ENCODE measurements around the gene PGAM5. TPM values are rescaled to one million over a fixed set of nuclear protein-coding genes. Genes with fewer than 3 reads are reported as not detected.

PGAM5 gene
- polyA plus RNA-seq, 1 experiment, result 8.9 TPM

- no peaks in the 10 kb centered on the region for H3K27me3 ChIP-seq (ENCODE audit: control insufficient read depth, insufficient read depth, low read length)
- H3K9me3 ChIP-seq (ENCODE audit: control insufficient read depth, insufficient read depth, low read length), result peaks cover 3% of the 10 kb centered on the region; the same call in 1 of the 2 replicates
- H3K4me3 ChIP-seq (ENCODE audit: low read depth, low read length), result no peak overlapping the region
- no peak for DNase-seq (ENCODE audit: low read depth, low spot score)
- CTCF ChIA-PET, result no interaction called here
- POLR2A ChIA-PET, result no interaction called here
- H3K27ac ChIP-seq (ENCODE audit: low read depth, low read length), result no peak overlapping the region
- TF ChIP-seq CTCF (IDR thresholded peaks at IDR 0.05; ENCODE audit: low read depth, low read length), result no peak
These were observed 25.7 kb downstream of the PGAM5 start for GRCh38 chr12:132736378-132736777.

- no peak overlapping the region for H3K27ac ChIP-seq (ENCODE audit: low read depth, low read length)
- DNase-seq (ENCODE audit: low read depth, low spot score), result no peak
- CTCF ChIA-PET, result no interaction called here
- no peak overlapping the region for H3K4me3 ChIP-seq (ENCODE audit: low read depth, low read length)
- POLR2A ChIA-PET, result interaction anchor here (1.1 kb wide), 1 partner anchor 26 kb away, joined by 4 read pairs; the partner anchor contains the start of gene PGAM5
- H3K9me3 ChIP-seq (ENCODE audit: control insufficient read depth, insufficient read depth, low read length), result peaks cover 3% of the 10 kb centered on the region; the same call in 1 of the 2 replicates
- no peaks in the 10 kb centered on the region for H3K27me3 ChIP-seq (ENCODE audit: control insufficient read depth, insufficient read depth, low read length)
- TF ChIP-seq CTCF (IDR thresholded peaks at IDR 0.05; ENCODE audit: low read depth, low read length), result no peak
These were observed 26.3 kb downstream of the PGAM5 start for GRCh38 chr12:132736913-132737312.

GRCh38 chr12:132739600-132740312, 29.1 kb downstream of the PGAM5 start:
- ChIA-PET CTCF (no interaction called here), POLR2A (no interaction called here)
- TF ChIP-seq CTCF (IDR thresholded peaks at IDR 0.05; ENCODE audit: low read depth, low read length), result no peak
- H3K4me3 ChIP-seq (ENCODE audit: low read depth, low read length), result no peak overlapping the region
- no peaks in the 10 kb centered on the region for H3K27me3 ChIP-seq (ENCODE audit: control insufficient read depth, insufficient read depth, low read length)
- H3K9me3 ChIP-seq (ENCODE audit: control insufficient read depth, insufficient read depth, low read length), result peaks cover 3% of the 10 kb centered on the region; the same call in 1 of the 2 replicates
- DNase-seq (ENCODE audit: low read depth, low spot score), result no peak
- no peak overlapping the region for H3K27ac ChIP-seq (ENCODE audit: low read depth, low read length)

GRCh38 chr12:132740313-132740646, 29.6 kb downstream of the PGAM5 start:
- DNase-seq (ENCODE audit: low read depth, low spot score), result no peak
- TF ChIP-seq CTCF (IDR thresholded peaks at IDR 0.05; ENCODE audit: low read depth, low read length), result no peak
- Histone ChIP-seq H3K4me3 (ENCODE audit: low read depth, low read length) (no peak overlapping the region), H3K27ac (ENCODE audit: low read depth, low read length) (no peak overlapping the region), H3K9me3 (ENCODE audit: control insufficient read depth, insufficient read depth, low read length) (peaks cover 3% of the 10 kb centered on the region; the same call in 1 of the 2 replicates), H3K27me3 (ENCODE audit: control insufficient read depth, insufficient read depth, low read length) (no peaks in the 10 kb centered on the region)
- ChIA-PET POLR2A (no interaction called here), CTCF (no interaction called here)

- CTCF ChIA-PET, result no interaction called here
- no peaks in the 10 kb centered on the region; the same call in 1 of the 2 replicates for H3K9me3 ChIP-seq (ENCODE audit: control insufficient read depth, insufficient read depth, low read length)
- no peak for DNase-seq (ENCODE audit: low read depth, low spot score)
- no peak for TF ChIP-seq CTCF (IDR thresholded peaks at IDR 0.05; ENCODE audit: low read depth, low read length)
- no peak overlapping the region for H3K4me3 ChIP-seq (ENCODE audit: low read depth, low read length)
- POLR2A ChIA-PET, result no interaction called here
- no peak overlapping the region for H3K27ac ChIP-seq (ENCODE audit: low read depth, low read length)
- H3K27me3 ChIP-seq (ENCODE audit: control insufficient read depth, insufficient read depth, low read length), result no peaks in the 10 kb centered on the region
These were observed 30.0 kb downstream of the PGAM5 start for GRCh38 chr12:132740652-132741051.
